RWPE1 (cell line): Measurements from ENCODE around the gene BPIFB3.

Source experiments
- CTCF ChIA-PET: fragments of 350-600 bp; sonication (Branson Sonifier 250); formaldehyde crosslinking; extraction: SDS; loops from one replicate; lab custom pipeline; 2021; lab: Yijun Ruan, JAX
- POLR2A ChIA-PET: fragments of 400-600 bp; formaldehyde crosslinking; extraction: SDS; loops from one replicate; lab custom pipeline; 2020; ENCODE audit warnings: antibody characterized with exemption; ENCODE audit not compliant: low non-redundant PET; lab: Yijun Ruan, JAX
- DNase-seq: peaks from one replicate; pipeline ENCODE4 v3.0.0; 2012; ENCODE audit warnings: low spot score
- H3K27ac ChIP-seq: fragments of 450-650 bp; 2 replicates; pipeline ENCODE4 v1.5.1; 2017
- TF ChIP-seq, protein P1 (sequence below): fragments of 450-650 bp; conservative IDR thresholded peaks from 2 replicates; pipeline ENCODE4 v1.5.1; 2017; ENCODE audit warnings: low read depth, mild to moderate bottlenecking

The BPIFB3 gene

GRCh38 chr20:33030076-33030475, 23.6 kb upstream of the BPIFB3 start:
- no peak for DNase-seq
- TF ChIP-seq, protein P1, sequence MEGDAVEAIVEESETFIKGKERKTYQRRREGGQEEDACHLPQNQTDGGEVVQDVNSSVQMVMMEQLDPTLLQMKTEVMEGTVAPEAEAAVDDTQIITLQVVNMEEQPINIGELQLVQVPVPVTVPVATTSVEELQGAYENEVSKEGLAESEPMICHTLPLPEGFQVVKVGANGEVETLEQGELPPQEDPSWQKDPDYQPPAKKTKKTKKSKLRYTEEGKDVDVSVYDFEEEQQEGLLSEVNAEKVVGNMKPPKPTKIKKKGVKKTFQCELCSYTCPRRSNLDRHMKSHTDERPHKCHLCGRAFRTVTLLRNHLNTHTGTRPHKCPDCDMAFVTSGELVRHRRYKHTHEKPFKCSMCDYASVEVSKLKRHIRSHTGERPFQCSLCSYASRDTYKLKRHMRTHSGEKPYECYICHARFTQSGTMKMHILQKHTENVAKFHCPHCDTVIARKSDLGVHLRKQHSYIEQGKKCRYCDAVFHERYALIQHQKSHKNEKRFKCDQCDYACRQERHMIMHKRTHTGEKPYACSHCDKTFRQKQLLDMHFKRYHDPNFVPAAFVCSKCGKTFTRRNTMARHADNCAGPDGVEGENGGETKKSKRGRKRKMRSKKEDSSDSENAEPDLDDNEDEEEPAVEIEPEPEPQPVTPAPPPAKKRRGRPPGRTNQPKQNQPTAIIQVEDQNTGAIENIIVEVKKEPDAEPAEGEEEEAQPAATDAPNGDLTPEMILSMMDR = no peak
- POLR2A ChIA-PET = no interaction called here
- H3K27ac ChIP-seq = no peak overlapping the region
- CTCF ChIA-PET = interaction anchor here (0.6 kb wide), 2 partner anchors 10 to 12 kb away, joined by 5 read pairs; no protein-coding TSS in a partner anchor

- ChIA-PET CTCF (interaction anchor here (0.6 kb wide), 2 partner anchors 10 to 13 kb away, joined by 5 read pairs; no protein-coding TSS in a partner anchor), POLR2A (no interaction called here)
- no peak overlapping the region for H3K27ac ChIP-seq
- DNase-seq = no peak
- TF ChIP-seq, protein P1 = no peak
These were observed 23.1 kb upstream of the BPIFB3 start for GRCh38 chr20:33030569-33030968.

- no peak within 1 kb of the TSS for H3K27ac ChIP-seq
- TF ChIP-seq, protein P1 = no peak
- ChIA-PET POLR2A (no interaction called here), CTCF (no interaction called here)
- DNase-seq = no peak
These were observed 22.2 kb upstream of the BPIFB3 start, which contains the start of gene BPIFB6 for GRCh38 chr20:33031531-33031930. BPIFB6 (plus strand) TSS chr20:33031648; CDS start chr20:33031648, 0 bp downstream.

DNA sequence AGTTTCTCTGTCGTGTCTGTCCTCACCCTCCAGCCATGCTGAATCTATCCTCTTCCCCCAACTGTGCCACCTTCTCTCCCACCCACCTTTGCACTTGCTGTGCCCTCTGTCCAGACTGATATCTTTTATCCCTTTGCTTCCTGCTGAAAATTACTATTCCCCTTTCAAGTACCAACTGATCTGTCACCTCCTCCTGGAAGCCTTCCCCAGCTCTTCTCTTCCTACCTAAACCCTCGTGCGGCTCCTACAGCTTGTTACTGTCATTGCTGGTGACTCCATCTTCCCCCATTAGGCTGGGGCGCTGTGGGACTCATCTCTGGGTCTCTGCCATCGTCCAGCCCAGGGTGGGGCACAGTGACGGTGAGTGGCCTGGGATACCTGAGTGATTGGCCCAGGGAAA, 21.1 kb upstream of the BPIFB3 start:
- TF ChIP-seq, protein P1 = no peak
- H3K27ac ChIP-seq = no peak overlapping the region
- no peak for DNase-seq
- CTCF ChIA-PET = interaction anchor here (0.5 to 1.2 kb wide), 2 partner anchors 11 to 412 kb away, joined by 5 to 6 read pairs; no protein-coding TSS in a partner anchor
- POLR2A ChIA-PET = no interaction called here

- no peak for DNase-seq
These were observed 20.3 kb upstream of the BPIFB3 start for GRCh38 chr20:33033381-33033780.

GRCh38 chr20:33034115-33034514, 19.6 kb upstream of the BPIFB3 start:
- POLR2A ChIA-PET = no interaction called here
- DNase-seq = no peak
- CTCF ChIA-PET = no interaction called here
- no peak overlapping the region for H3K27ac ChIP-seq
- TF ChIP-seq, protein P1 = no peak

More at GRCh38 chr20:33033381-33033780, 20.3 kb upstream of the BPIFB3 start:
- H3K27ac ChIP-seq = no peak overlapping the region
- CTCF ChIA-PET = no interaction called here
- POLR2A ChIA-PET = no interaction called here
- TF ChIP-seq, protein P1 = no peak
